Measurements from ENCODE around the gene CACNB4.
A peak's percentile ranks its signal among the peaks of the same experiment; 100 is the strongest.

CACNB4 gene

GRCh38 chr2:151833984-151834383 lies 264.9 kb downstream of the CACNB4 start:
- H3K27me3 ChIP-seq (ENCODE audit: insufficient read depth, poor library complexity, severe bottlenecking), result no peaks in the 10 kb centered on the region
- no peaks in the 10 kb centered on the region for H3K36me3 ChIP-seq (ENCODE audit: low read depth)
- H3K27ac ChIP-seq (ENCODE audit: poor library complexity, severe bottlenecking), result no peak overlapping the region
- H3K4me3 ChIP-seq (ENCODE audit: severe bottlenecking), result no peak overlapping the region
- TF ChIP-seq, protein P1, sequence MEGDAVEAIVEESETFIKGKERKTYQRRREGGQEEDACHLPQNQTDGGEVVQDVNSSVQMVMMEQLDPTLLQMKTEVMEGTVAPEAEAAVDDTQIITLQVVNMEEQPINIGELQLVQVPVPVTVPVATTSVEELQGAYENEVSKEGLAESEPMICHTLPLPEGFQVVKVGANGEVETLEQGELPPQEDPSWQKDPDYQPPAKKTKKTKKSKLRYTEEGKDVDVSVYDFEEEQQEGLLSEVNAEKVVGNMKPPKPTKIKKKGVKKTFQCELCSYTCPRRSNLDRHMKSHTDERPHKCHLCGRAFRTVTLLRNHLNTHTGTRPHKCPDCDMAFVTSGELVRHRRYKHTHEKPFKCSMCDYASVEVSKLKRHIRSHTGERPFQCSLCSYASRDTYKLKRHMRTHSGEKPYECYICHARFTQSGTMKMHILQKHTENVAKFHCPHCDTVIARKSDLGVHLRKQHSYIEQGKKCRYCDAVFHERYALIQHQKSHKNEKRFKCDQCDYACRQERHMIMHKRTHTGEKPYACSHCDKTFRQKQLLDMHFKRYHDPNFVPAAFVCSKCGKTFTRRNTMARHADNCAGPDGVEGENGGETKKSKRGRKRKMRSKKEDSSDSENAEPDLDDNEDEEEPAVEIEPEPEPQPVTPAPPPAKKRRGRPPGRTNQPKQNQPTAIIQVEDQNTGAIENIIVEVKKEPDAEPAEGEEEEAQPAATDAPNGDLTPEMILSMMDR (IDR thresholded peaks at IDR 0.05; ENCODE audit: poor library complexity, severe bottlenecking), result no peak
- no peak for DNase-seq (ENCODE audit: low spot score)
- H3K9me3 ChIP-seq (ENCODE audit: severe bottlenecking), result no peaks in the 10 kb centered on the region
- ATAC-seq (ENCODE audit: low read depth), result no peak
- no peaks in the 10 kb centered on the region for H3K4me1 ChIP-seq (ENCODE audit: insufficient read depth, poor library complexity, severe bottlenecking)

- DNase-seq (ENCODE audit: low spot score) (no peak), ATAC-seq (ENCODE audit: low read depth) (no peak)
- Histone ChIP-seq H3K9me3 (ENCODE audit: severe bottlenecking) (no peaks in the 10 kb centered on the region), H3K4me3 (ENCODE audit: severe bottlenecking) (no peak overlapping the region), H3K27me3 (ENCODE audit: insufficient read depth, poor library complexity, severe bottlenecking) (no peaks in the 10 kb centered on the region), H3K36me3 (ENCODE audit: low read depth) (no peaks in the 10 kb centered on the region), H3K4me1 (ENCODE audit: insufficient read depth, poor library complexity, severe bottlenecking) (peaks cover 8% of the 10 kb centered on the region), H3K27ac (ENCODE audit: poor library complexity, severe bottlenecking) (no peak overlapping the region)
- TF ChIP-seq, protein P1 (IDR thresholded peaks at IDR 0.05; ENCODE audit: poor library complexity, severe bottlenecking), result no peak
These were observed 267.9 kb downstream of the CACNB4 start for GRCh38 chr2:151830961-151831360.

GRCh38 chr2:151828890-151829324 lies 269.9 kb downstream of the CACNB4 start:
- ATAC-seq (ENCODE audit: low read depth) (no peak), DNase-seq (ENCODE audit: low spot score) (no peak)
- TF ChIP-seq, protein P1 (IDR thresholded peaks at IDR 0.05; ENCODE audit: poor library complexity, severe bottlenecking), result no peak
- Histone ChIP-seq H3K4me3 (ENCODE audit: severe bottlenecking) (peak overlapping the region; percentile 88), H3K36me3 (ENCODE audit: low read depth) (no peaks in the 10 kb centered on the region), H3K9me3 (ENCODE audit: severe bottlenecking) (no peaks in the 10 kb centered on the region), H3K4me1 (ENCODE audit: insufficient read depth, poor library complexity, severe bottlenecking) (peaks cover 8% of the 10 kb centered on the region), H3K27ac (ENCODE audit: poor library complexity, severe bottlenecking) (no peak overlapping the region), H3K27me3 (ENCODE audit: insufficient read depth, poor library complexity, severe bottlenecking) (no peaks in the 10 kb centered on the region)

- Histone ChIP-seq H3K9me3 (ENCODE audit: severe bottlenecking) (no peaks in the 10 kb centered on the region), H3K4me3 (ENCODE audit: severe bottlenecking) (peak within 1 kb of the TSS; percentile 88), H3K27ac (ENCODE audit: poor library complexity, severe bottlenecking) (peak within 1 kb of the TSS; percentile 31), H3K36me3 (ENCODE audit: low read depth) (no peaks in the 10 kb centered on the region), H3K4me1 (ENCODE audit: insufficient read depth, poor library complexity, severe bottlenecking) (peaks cover 8% of the 10 kb centered on the region), H3K27me3 (ENCODE audit: insufficient read depth, poor library complexity, severe bottlenecking) (no peaks in the 10 kb centered on the region)
- ATAC-seq (ENCODE audit: low read depth) (peak; percentile 91), DNase-seq (ENCODE audit: low spot score) (peak; percentile 83)
- TF ChIP-seq, protein P1 (IDR thresholded peaks at IDR 0.05; ENCODE audit: poor library complexity, severe bottlenecking), result no peak
These were observed 270.5 kb downstream of the CACNB4 start, which contains the start of gene ARL5A for GRCh38 chr2:151828143-151828889. TSS of gene ARL5A (minus strand) at chr2:151828421. CDS start at chr2:151828176, 245 bp downstream.
